Kidney (tissue), 14 donors: ENCODE results near the gene CADPS2. TPM values are rescaled to one million over a fixed set of nuclear protein-coding genes. Genes with fewer than 3 reads are reported as not detected.

ENCODE experiments used
- DNase-seq, 5 donors: peaks; one replicate each; pipeline ENCODE4 v3.0.0-alpha.2; 2013 to 2020
- FAIRE-seq: peaks from 2 replicates; lab custom pipeline; 2012; peaks lifted over from hg19 to GRCh38; lab: Jason Lieb, UNC
- H3K27ac ChIP-seq, 2 donors: one replicate each; pipeline ENCODE4 v1.7.0; 2013; ENCODE audit warnings: low read depth in 2 of 2, low read length in 2 of 2, inconsistent platforms in 1 of 2
- H3K27me3 ChIP-seq: one replicate; pipeline ENCODE4 v1.7.1; 2013; ENCODE audit warnings: low read length, inconsistent platforms; ENCODE audit not compliant: control insufficient read depth, insufficient read depth
- H3K36me3 ChIP-seq, 3 donors: one replicate each; pipeline versions ENCODE4 v1.7.0 to v1.7.1; 2013; ENCODE audit warnings: low read length in 3 of 3, control low read depth in 1 of 3, inconsistent platforms in 1 of 3; ENCODE audit not compliant: insufficient read depth in 3 of 3, control insufficient read depth in 2 of 3
- H3K4me1 ChIP-seq, 3 donors: one replicate each; pipeline versions ENCODE4 v1.7.0 to v1.7.1; 2013; ENCODE audit warnings: low read length in 3 of 3, inconsistent platforms in 1 of 3, low read depth in 1 of 3; ENCODE audit not compliant: control insufficient read depth in 2 of 3, insufficient read depth in 2 of 3
- H3K4me3 ChIP-seq, 3 donors: one replicate each; pipeline versions ENCODE4 v1.7.0 to v1.8.1; 2013; ENCODE audit warnings: low read length in 3 of 3, control low read depth in 1 of 3, inconsistent platforms in 1 of 3
- H3K9ac ChIP-seq, 3 donors: one replicate each; pipeline versions ENCODE4 v1.7.0 to v1.7.1; 2013; ENCODE audit warnings: low read length in 3 of 3, control low read depth in 1 of 3, inconsistent platforms in 1 of 3
- H3K9me3 ChIP-seq, 3 donors: one replicate each; pipeline versions ENCODE4 v1.7.0 to v1.7.1; 2013; ENCODE audit warnings: low read length in 3 of 3, control low read depth in 1 of 3, inconsistent platforms in 1 of 3; ENCODE audit not compliant: control insufficient read depth in 2 of 3, insufficient read depth in 1 of 3
- CTCF ChIP-seq: IDR thresholded peaks from 3 replicates; pipeline ENCODE4 v1.5.1; 2012; ENCODE audit warnings: mild to moderate bottlenecking, moderate library complexity, borderline replicate concordance; ENCODE audit not compliant: insufficient read depth; ENCODE audit errors: extremely low read depth
- intact Hi-C: fragments of 100-400 bp; cut with DNase I; formaldehyde crosslinking; loops from one replicate; pipeline ENCODE4 v1.11.1; 2022
- polyA plus RNA-seq: library from polyadenylated mRNA; stranded (reverse); fragments of 350-450 nt; fragmentation: Illumina TruSeq; extraction: RNeasy Lipid Tissue Mini Kit (QIAGEN cat#74804); gene quantifications from one replicate; pipeline ENCODE4 v1.2.3, GENCODE V29; 2014; ENCODE audit warnings: low read depth, low replicate concordance; ENCODE audit not compliant: insufficient read depth
- total RNA-seq: library from RNA; stranded (reverse); fragmentation: NEBNext Ultra II Directional; extraction: Animal tissue kit (Norgen Biotek cat#: 25700); gene quantifications from one replicate; pipeline ENCODE4 v1.2.1, GENCODE V29; 2021
- donor health status: control.
- donor health status: control.
- donor health status: control.
- donor health status: control.
- donor health status: control.
- donor health status: DM: yes; HTN: yes; CAD: no.
- donor health status: Normal renal cell carcinoma (clear cell type).

Gene CADPS2
- total and polyA plus RNA-seq, 2 donors from 2014 or later, result 33.0 to 39.9 TPM

GRCh38 chr7:122584676-122585251, 301.5 kb downstream of the CADPS2 start:
- no peak overlapping the region for H3K9ac ChIP-seq
- H3K27ac ChIP-seq, result no peak overlapping the region
- no peak for TF ChIP-seq CTCF
- no peak for FAIRE-seq
- DNase-seq, result peak in 3 of 5 donors; percentile 11 to 79 (median 77)
- H3K4me3 ChIP-seq, result no peak overlapping the region
- H3K27me3 ChIP-seq, result no peaks in the 10 kb centered on the region
- no peaks in the 10 kb centered on the region for H3K4me1 ChIP-seq
- intact Hi-C loops, result no loop called here
- H3K9me3 ChIP-seq, result no peaks in the 10 kb centered on the region
- peaks cover 0 to 2% (median 0%) of the 10 kb centered on the region in 3 donors for H3K36me3 ChIP-seq

GRCh38 chr7:122578350-122578749, 307.9 kb downstream of the CADPS2 start:
- H3K27me3 ChIP-seq, result no peaks in the 10 kb centered on the region
- no peak overlapping the region for H3K4me3 ChIP-seq
- no peaks in the 10 kb centered on the region for H3K9me3 ChIP-seq
- FAIRE-seq (no peak), DNase-seq (no peak)
- TF ChIP-seq CTCF, result no peak
- peaks cover 0 to 4% (median 0%) of the 10 kb centered on the region in 3 donors for H3K36me3 ChIP-seq
- intact Hi-C loops, result no loop called here
- H3K27ac ChIP-seq, result no peak overlapping the region
- H3K9ac ChIP-seq, result no peak overlapping the region
- no peaks in the 10 kb centered on the region for H3K4me1 ChIP-seq

GRCh38 chr7:122577449-122578003, 308.7 kb downstream of the CADPS2 start:
- no peak overlapping the region for H3K4me3 ChIP-seq
- H3K27ac ChIP-seq, result no peak overlapping the region
- FAIRE-seq (no peak), DNase-seq (no peak)
- intact Hi-C loops, result no loop called here
- no peak overlapping the region for H3K9ac ChIP-seq
- TF ChIP-seq CTCF, result no peak
- H3K36me3 ChIP-seq, result peaks cover 0 to 4% (median 0%) of the 10 kb centered on the region in 3 donors
- no peaks in the 10 kb centered on the region for H3K9me3 ChIP-seq
- no peaks in the 10 kb centered on the region for H3K4me1 ChIP-seq
- no peaks in the 10 kb centered on the region for H3K27me3 ChIP-seq
